SK-N-SH treated with all-trans-retinoic acid at 6 μM for 48 hours (cell line): Measurements from ENCODE around the gene HADHA.

Experiments used
- ATAC-seq: fragments of 200-7000 bp; cut with Tn5 transposase; 3 replicates; pipeline ENCODE4 v1.9.1; 2020; ENCODE audit warnings: mild to moderate bottlenecking, moderate library complexity
- ARNTL ChIP-seq: fragments of 450-650 bp; formaldehyde crosslinking; IDR thresholded peaks from 2 replicates; pipeline ENCODE4 v1.5.0; 2020; ENCODE audit warnings: low read depth, mild to moderate bottlenecking, moderate library complexity, borderline replicate concordance
- BACH2 ChIP-seq: fragments of 250-450 bp; sonication (Bioruptor Pico); IDR thresholded peaks from 2 replicates; pipeline ENCODE4 v1.9.0; 2021; ENCODE audit warnings: mild to moderate bottlenecking, borderline replicate concordance
- CREB5 ChIP-seq: fragments of 250-450 bp; sonication (Bioruptor Pico); IDR thresholded peaks from 2 replicates; pipeline ENCODE4 v1.5.1; 2020; ENCODE audit warnings: low read depth, mild to moderate bottlenecking, moderate library complexity
- CSDC2 ChIP-seq: fragments of 250-450 bp; sonication (Bioruptor Pico); IDR thresholded peaks from 2 replicates; pipeline ENCODE4 v1.5.0; 2020; ENCODE audit warnings: mild to moderate bottlenecking, moderate library complexity
- CSRNP3 ChIP-seq: fragments of 250-450 bp; sonication (Bioruptor Pico); IDR thresholded peaks from 2 replicates; pipeline ENCODE4 v1.5.1; 2021; ENCODE audit warnings: mild to moderate bottlenecking, moderate library complexity
- GLIS3 ChIP-seq: fragments of 250-450 bp; sonication (Bioruptor Pico); IDR thresholded peaks from 2 replicates; pipeline ENCODE4 v1.5.0; 2020; ENCODE audit warnings: mild to moderate bottlenecking, moderate library complexity
- OSR1 ChIP-seq: fragments of 250-450 bp; sonication (Bioruptor Pico); IDR thresholded peaks from 2 replicates; pipeline ENCODE4 v1.8.0; 2022; ENCODE audit warnings: moderate library complexity, mild to moderate bottlenecking, inconsistent platforms
- POU6F1 ChIP-seq: fragments of 250-450 bp; sonication (Bioruptor Pico); IDR thresholded peaks from 2 replicates; pipeline ENCODE4 v1.8.0; 2021; ENCODE audit warnings: low read depth, mild to moderate bottlenecking, moderate library complexity, borderline replicate concordance
- PPARA ChIP-seq: fragments of 250-450 bp; sonication (Bioruptor Pico); IDR thresholded peaks from 2 replicates; pipeline ENCODE4 v1.5.0; 2020; ENCODE audit warnings: mild to moderate bottlenecking, borderline replicate concordance
- RARB ChIP-seq: fragments of 250-450 bp; sonication (Bioruptor Pico); IDR thresholded peaks from 2 replicates; pipeline ENCODE4 v1.8.0; 2021; ENCODE audit warnings: mild to moderate bottlenecking, moderate library complexity
- SNAI2 ChIP-seq: fragments of 250-450 bp; sonication (Bioruptor Pico); IDR thresholded peaks from 2 replicates; pipeline ENCODE4 v1.5.0; 2020; ENCODE audit warnings: mild to moderate bottlenecking, moderate library complexity
- TCF4 ChIP-seq: fragments of 250-450 bp; sonication (Bioruptor Pico); IDR thresholded peaks from 2 replicates; pipeline ENCODE4 v1.8.0; 2021; ENCODE audit warnings: mild to moderate bottlenecking, moderate library complexity, borderline replicate concordance
- TOX ChIP-seq: fragments of 250-450 bp; sonication (Bioruptor Pico); IDR thresholded peaks from 2 replicates; pipeline ENCODE4 v1.8.0; 2021; ENCODE audit warnings: mild to moderate bottlenecking, moderate library complexity, borderline replicate concordance
- TSHZ2 ChIP-seq: fragments of 250-450 bp; sonication (Bioruptor Pico); IDR thresholded peaks from 2 replicates; pipeline ENCODE4 v1.5.0; 2020; ENCODE audit warnings: mild to moderate bottlenecking, moderate library complexity
- ZFP3 ChIP-seq: fragments of 250-450 bp; sonication (Bioruptor Pico); IDR thresholded peaks from 2 replicates; pipeline ENCODE4 v1.5.0; 2020; ENCODE audit warnings: mild to moderate bottlenecking, moderate library complexity
- ZFP30 ChIP-seq: fragments of 450-650 bp; formaldehyde crosslinking; IDR thresholded peaks from 2 replicates; pipeline ENCODE4 v1.5.0; 2022; ENCODE audit warnings: mild to moderate bottlenecking, moderate library complexity
- ZNF565 ChIP-seq: fragments of 450-650 bp; formaldehyde crosslinking; conservative IDR thresholded peaks from 2 replicates; pipeline ENCODE4 v1.5.0; 2020; ENCODE audit warnings: low read depth, mild to moderate bottlenecking, moderate library complexity
- ZNF70 ChIP-seq: fragments of 450-650 bp; formaldehyde crosslinking; IDR thresholded peaks from 2 replicates; pipeline ENCODE4 v1.5.0; 2020; ENCODE audit warnings: mild to moderate bottlenecking, moderate library complexity
- ZNF8 ChIP-seq: fragments of 450-650 bp; formaldehyde crosslinking; IDR thresholded peaks from 2 replicates; pipeline ENCODE4 v1.5.0; 2020; ENCODE audit warnings: mild to moderate bottlenecking, moderate library complexity

HADHA gene

GRCh38 chr2:26255759-26256384 lies 11.4 kb upstream of the HADHA start:
- ATAC-seq, result no peak
- TF ChIP-seq RARB (CRISPR knock-in tag) (no peak), GLIS3 (CRISPR knock-in tag) (no peak), BACH2 (CRISPR knock-in tag) (no peak), POU6F1 (no peak), TCF4 (CRISPR knock-in tag) (no peak), SNAI2 (CRISPR knock-in tag) (no peak)
- TF ChIP-seq, all 23 proteins: peak for 0

- ATAC-seq, result peak; percentile 47; the same call in 2 of the 3 replicates
- TF ChIP-seq ZNF8 (CRISPR knock-in tag) (peak; percentile 54; the same call in 1 of the 2 replicates), POU6F1 (no peak), CSRNP3 (no peak)
These were observed 7.5 kb upstream of the HADHA start for GRCh38 chr2:26251893-26252292.

GRCh38 chr2:26249625-26250024 lies 5.2 kb upstream of the HADHA start:
- ATAC-seq, result no peak
- TF ChIP-seq CREB5 (CRISPR knock-in tag) (no peak), RARB (CRISPR knock-in tag) (no peak), ZFP3 (CRISPR knock-in tag) (no peak)

- ATAC-seq, result no peak
These were observed 2.4 kb upstream of the HADHA start for GRCh38 chr2:26246818-26247217.

GRCh38 chr2:26245810-26246209 lies 1.4 kb upstream of the HADHA start:
- no peak for ATAC-seq
- TF ChIP-seq ZNF565 (CRISPR knock-in tag), result no peak
- no peak for TF ChIP-seq ZNF70
- TF ChIP-seq ARNTL (CRISPR knock-in tag), result no peak
- TF ChIP-seq TCF4 (CRISPR knock-in tag), result no peak
- no peak for TF ChIP-seq PPARA
- TF ChIP-seq TSHZ2 (CRISPR knock-in tag), result no peak
- no peak for TF ChIP-seq CSDC2 (CRISPR knock-in tag)
- no peak for TF ChIP-seq POU6F1

More at GRCh38 chr2:26246818-26247217, 2.4 kb upstream of the HADHA start:
- TF ChIP-seq PPARA, result no peak
- no peak for TF ChIP-seq ZNF565 (CRISPR knock-in tag)
- no peak for TF ChIP-seq RARB (CRISPR knock-in tag)
- TF ChIP-seq CSDC2 (CRISPR knock-in tag), result no peak
- no peak for TF ChIP-seq TOX (CRISPR knock-in tag)
- no peak for TF ChIP-seq ZFP30 (CRISPR knock-in tag)
- no peak for TF ChIP-seq CSRNP3
- TF ChIP-seq SNAI2 (CRISPR knock-in tag), result no peak
- no peak for TF ChIP-seq BACH2 (CRISPR knock-in tag)
- TF ChIP-seq ZNF8 (CRISPR knock-in tag), result no peak
- TF ChIP-seq OSR1 (CRISPR knock-in tag), result no peak
- no peak for TF ChIP-seq GLIS3 (CRISPR knock-in tag)
- TF ChIP-seq ZFP3 (CRISPR knock-in tag), result no peak
